B cell (primary cell): Measurements from ENCODE around the gene FAM120AOS. TPM values are rescaled to one million over a fixed set of nuclear protein-coding genes. Genes with fewer than 3 reads are reported as not detected.

Source experiments
- ATAC-seq: fragments of 200-7000 bp; cut with Tn5 transposase; one replicate; pipeline ENCODE4 v1.10.0; 2021; ENCODE audit warnings: low read depth, mild to moderate bottlenecking, moderate number of reproducible peaks, moderate library complexity
- CTCF ChIA-PET: fragments of 350-600 bp; sonication (Branson Sonifier 250); formaldehyde crosslinking; loops from one replicate; lab custom pipeline; 2021; ENCODE audit warnings: antibody characterized with exemption, inconsistent platforms; lab: Charles Lee
- POLR2A ChIA-PET: fragments of 350-600 bp; sonication (Branson Sonifier 250); formaldehyde crosslinking; loops from one replicate; lab custom pipeline; 2021; ENCODE audit warnings: antibody characterized with exemption; lab: Charles Lee
- DNase-seq: peaks from one replicate; pipeline ENCODE4 v3.0.0; 2013
- H2AFZ ChIP-seq: 2 replicates; pipeline ENCODE4 v1.6.1; 2012; ENCODE audit warnings: mild to moderate bottlenecking, low read depth, low read length; ENCODE audit not compliant: insufficient read depth, poor library complexity, severe bottlenecking
- H3K27ac ChIP-seq, 2 donors: 1 replicate in 1 of 2; 2 replicates in 1 of 2; pipeline ENCODE4 v1.5.1; 2012 to 2013; ENCODE audit warnings: low read length in 2 of 2, mild to moderate bottlenecking in 2 of 2, moderate library complexity in 1 of 2
- H3K27me3 ChIP-seq, 4 experiments: fragments of 200-600 bp in 1 of 4; sonication (generic) in 1 of 4; replicated peaks in 1 of 4; 1 replicate in 2 of 4; 2 replicates in 2 of 4; pipeline versions ENCODE4 v1.6.1 to v1.7.0; 2013 to 2016; ENCODE audit warnings: low read length in 3 of 4, mild to moderate bottlenecking in 2 of 4, mixed read lengths in 1 of 4, moderate library complexity in 1 of 4; ENCODE audit not compliant: insufficient read depth in 4 of 4, control insufficient read depth in 3 of 4; ENCODE audit errors: control extremely low read depth in 1 of 4
- H3K36me3 ChIP-seq, 2 experiments: replicated peaks in 1 of 2; 1 replicate in 1 of 2; 2 replicates in 1 of 2; pipeline versions ENCODE4 v1.6.1 to v1.7.1; 2013; ENCODE audit warnings: low read length in 1 of 2; ENCODE audit not compliant: insufficient read depth in 2 of 2, control insufficient read depth in 1 of 2; ENCODE audit errors: control extremely low read depth in 1 of 2, extremely low read depth in 1 of 2
- H3K4me1 ChIP-seq, 2 donors: fragments of 200-600 bp in 1 of 2; sonication (generic) in 1 of 2; 1 replicate in 1 of 2; 2 replicates in 1 of 2; pipeline versions ENCODE4 v1.5.1 to v1.6.1; 2013 to 2017; ENCODE audit warnings: low read length in 2 of 2; ENCODE audit not compliant: control insufficient read depth in 2 of 2, insufficient read depth in 2 of 2
- H3K4me2 ChIP-seq: replicated peaks from 2 replicates; pipeline ENCODE3; 2012; ENCODE audit warnings: mild to moderate bottlenecking, low read depth, low read length; ENCODE audit not compliant: poor library complexity, severe bottlenecking
- H3K4me3 ChIP-seq, 5 experiments: fragments of 200-600 bp in 1 of 5; sonication (generic) in 1 of 5; 1 replicate in 3 of 5; 2 replicates in 2 of 5; pipeline versions ENCODE4 v1.5.1 to v1.7.0; 2011 to 2016; ENCODE audit warnings: low read length in 4 of 5, mild to moderate bottlenecking in 4 of 5, low read depth in 2 of 5, control low read depth in 1 of 5, moderate library complexity in 1 of 5; ENCODE audit not compliant: insufficient read depth in 1 of 5; ENCODE audit errors: control extremely low read depth in 1 of 5, extremely low read depth in 1 of 5
- H3K79me2 ChIP-seq: fragments of 200-600 bp; sonication (generic); one replicate; pipeline ENCODE4 v1.6.0; 2016; ENCODE audit warnings: low read length; ENCODE audit not compliant: control insufficient read depth, insufficient read depth
- H3K9ac ChIP-seq: fragments of 200-600 bp; sonication (generic); 2 replicates; pipeline ENCODE4 v1.6.1; 2017; ENCODE audit warnings: mild to moderate bottlenecking, low read length, moderate library complexity
- H3K9me3 ChIP-seq, 3 donors: one replicate each; pipeline versions ENCODE4 v1.6.1 to v1.7.1; 2013; ENCODE audit warnings: low read length in 2 of 3; ENCODE audit not compliant: control insufficient read depth in 2 of 3, insufficient read depth in 1 of 3; ENCODE audit errors: control extremely low read depth in 1 of 3
- H4K20me1 ChIP-seq: 2 replicates; pipeline ENCODE4 v1.6.0; 2012; ENCODE audit warnings: mild to moderate bottlenecking, low read length; ENCODE audit not compliant: insufficient read depth, control insufficient read depth, poor library complexity, severe bottlenecking
- H3K27ac Mint-ChIP-seq: one replicate; pipeline ENCODE4 v1.8.0; 2021; ENCODE audit warnings: mixed read lengths
- H3K27me3 Mint-ChIP-seq: one replicate; pipeline ENCODE4 v1.8.0; 2021; ENCODE audit warnings: mixed read lengths
- H3K4me1 Mint-ChIP-seq: one replicate; pipeline ENCODE4 v1.8.0; 2021; ENCODE audit warnings: mixed read lengths
- H3K4me3 Mint-ChIP-seq: one replicate; pipeline ENCODE4 v1.8.0; 2021; ENCODE audit warnings: mixed read lengths
- H3K9me3 Mint-ChIP-seq: one replicate; pipeline ENCODE4 v1.8.0; 2022; ENCODE audit warnings: mixed read lengths; ENCODE audit not compliant: insufficient read depth
- CTCF ChIP-seq: fragments of 200-600 bp; IDR thresholded peaks from one replicate; pipeline ENCODE4 v1.8.0; 2022; ENCODE audit warnings: antibody characterized with exemption, mild to moderate bottlenecking
- EZH2 ChIP-seq: IDR thresholded peaks from 2 replicates; pipeline ENCODE4 v1.6.1; 2012; ENCODE audit warnings: borderline replicate concordance, low read depth, mild to moderate bottlenecking, moderate library complexity, low read length; ENCODE audit not compliant: insufficient read depth, poor library complexity, severe bottlenecking
- WGBS: methylation state at CpG from one replicate; pipeline ENCODE4 v1.1.5; 2013; ENCODE audit warnings: missing lambda C conversion rate; ENCODE audit not compliant: insufficient coverage; 5-methylcytosine and 5-hydroxymethylcytosine counted together
- intact Hi-C: fragments of 100-400 bp; cut with micrococcal nuclease; formaldehyde crosslinking; loops from one replicate; pipeline ENCODE4 v1.10.0; 2022
- polyA plus RNA-seq: library from polyadenylated mRNA; depleted of rRNA; stranded (reverse); fragments of >200 nt; gene quantifications from 2 replicates; pipeline ENCODE4 v1.2.3, GENCODE V29; 2012
- total RNA-seq, 2 donors: library from RNA; stranded (reverse); fragments of 120-200 nt in 1 of 2; gene quantifications; 1 replicate in 1 of 2; 2 replicates in 1 of 2; pipeline versions ENCODE4 v1.2.3 to v1.2.4, GENCODE V29; 2013 to 2022

The FAM120AOS gene
- total and polyA plus RNA-seq, 2 donors (not counting 1 experiment from before 2014, with no cell fraction given) = 36.0 to 47.8 TPM

GRCh38 chr9:93475108-93475507 lies 21.7 kb upstream of the FAM120AOS start:
- CTCF ChIA-PET = no interaction called here
- POLR2A ChIA-PET = no interaction called here

GRCh38 chr9:93473411-93473810 lies 20.0 kb upstream of the FAM120AOS start:
- peaks cover 33% of the 10 kb centered on the region for H3K4me1 Mint-ChIP-seq
- TF ChIP-seq EZH2 (no peak), CTCF (no peak)
- no peak overlapping the region for H3K9ac ChIP-seq
- ChIA-PET POLR2A (interaction anchor here (0.7 kb wide), 1 partner anchor 162 kb away, joined by 4 read pairs; no protein-coding TSS in a partner anchor), CTCF (no interaction called here)
- H4K20me1 ChIP-seq = peaks cover 23% of the 10 kb centered on the region
- H3K27me3 Mint-ChIP-seq = no peaks in the 10 kb centered on the region
- H3K4me3 ChIP-seq = no peak overlapping the region
- H3K27me3 ChIP-seq = no peaks in the 10 kb centered on the region
- no peak overlapping the region for H3K4me3 Mint-ChIP-seq
- no peak overlapping the region for H3K27ac ChIP-seq
- no peaks in the 10 kb centered on the region for H3K9me3 Mint-ChIP-seq
- no peak overlapping the region for H3K4me2 ChIP-seq
- ATAC-seq (no peak), DNase-seq (no peak)
- intact Hi-C loops = no loop called here
- H3K36me3 ChIP-seq = peaks cover 2 to 16% of the 10 kb centered on the region in 2 experiments
- 100% methylated on average over 3 of the region's 5 CpGs for WGBS
- no peak overlapping the region for H2AFZ ChIP-seq
- peaks cover 0 to 6% of the 10 kb centered on the region in 2 donors for H3K4me1 ChIP-seq
- no peak overlapping the region for H3K27ac Mint-ChIP-seq
- H3K79me2 ChIP-seq = peaks cover 87% of the 10 kb centered on the region
- H3K9me3 ChIP-seq = no peaks in the 10 kb centered on the region

More at GRCh38 chr9:93475108-93475507, 21.7 kb upstream of the FAM120AOS start:
- no peaks in the 10 kb centered on the region for H3K9me3 ChIP-seq
- H3K27ac Mint-ChIP-seq = no peak overlapping the region
- H3K4me1 ChIP-seq = no peaks in the 10 kb centered on the region
- no peak overlapping the region for H3K4me2 ChIP-seq
- H3K27me3 ChIP-seq = no peaks in the 10 kb centered on the region
- peaks cover 87% of the 10 kb centered on the region for H3K79me2 ChIP-seq
- no peak overlapping the region for H2AFZ ChIP-seq
- no peak overlapping the region for H3K27ac ChIP-seq
- TF ChIP-seq EZH2 = no peak
- TF ChIP-seq CTCF = no peak
- H3K4me1 Mint-ChIP-seq = peaks cover 26% of the 10 kb centered on the region
- ATAC-seq (no peak), DNase-seq (no peak)
- peaks cover 35% of the 10 kb centered on the region for H4K20me1 ChIP-seq
- intact Hi-C loops = no loop called here
- H3K4me3 Mint-ChIP-seq = no peak overlapping the region
- no peaks in the 10 kb centered on the region for H3K27me3 Mint-ChIP-seq
- H3K9ac ChIP-seq = no peak overlapping the region
- peaks cover 7 to 20% of the 10 kb centered on the region in 2 experiments for H3K36me3 ChIP-seq
- no peak overlapping the region for H3K4me3 ChIP-seq
- no peaks in the 10 kb centered on the region for H3K9me3 Mint-ChIP-seq
- no CpG with 5 or more reads among the region's 3 CpGs for WGBS
